Ishikawa (cell line): ENCODE data around the gene SMG1.

Experiments used
- CEBPB ChIP-seq: IDR thresholded peaks from 2 replicates; pipeline ENCODE4 v1.6.1; 2012
- CREB1 ChIP-seq: IDR thresholded peaks from 2 replicates; pipeline ENCODE4 v1.6.1; 2012; ENCODE audit warnings: low read depth
- EP300 ChIP-seq: IDR thresholded peaks from 2 replicates; pipeline ENCODE4 v1.6.1; 2012; ENCODE audit warnings: borderline replicate concordance
- REST ChIP-seq: IDR thresholded peaks from 2 replicates; pipeline ENCODE4 v1.6.1; 2012; ENCODE audit warnings: low read depth, mild to moderate bottlenecking
- TAF1 ChIP-seq: IDR thresholded peaks from 2 replicates; pipeline ENCODE4 v1.6.1; 2012; ENCODE audit warnings: low read depth, mild to moderate bottlenecking
- USF1 ChIP-seq: IDR thresholded peaks from 2 replicates; pipeline ENCODE4 v1.6.1; 2012
- YY1 ChIP-seq: IDR thresholded peaks from 2 replicates; pipeline ENCODE4 v1.6.1; 2012; ENCODE audit warnings: low read depth
- ZBTB7A ChIP-seq: IDR thresholded peaks from 2 replicates; pipeline ENCODE4 v1.6.1; 2012; ENCODE audit warnings: low read depth

- TF ChIP-seq CEBPB, result no peak
- no peak for TF ChIP-seq ZBTB7A
- TF ChIP-seq CREB1, result no peak
- TF ChIP-seq EP300, result no peak
- TF ChIP-seq USF1, result no peak
- TF ChIP-seq TAF1, result no peak
- TF ChIP-seq REST, result no peak
- no peak for TF ChIP-seq YY1
Measured at GRCh38 chr16:18852647-18853046, 73.6 kb downstream of the SMG1 start.
